T1000 (cell line): Measurements from ENCODE around the gene RASGRP1.
A peak's percentile ranks its signal among the peaks of the same experiment; 100 is the strongest.
"Not testable (repeated sequence)": the region's sequence is repeated elsewhere in the genome, so short reads cannot be mapped to it uniquely, and the experiment has no call there.

Experiments used
- DNase-seq: peaks from one replicate; lab custom pipeline; 2025; ENCODE audit warnings: mixed read lengths; lab: John Stamatoyannopoulos, UW

RASGRP1 gene

DNA sequence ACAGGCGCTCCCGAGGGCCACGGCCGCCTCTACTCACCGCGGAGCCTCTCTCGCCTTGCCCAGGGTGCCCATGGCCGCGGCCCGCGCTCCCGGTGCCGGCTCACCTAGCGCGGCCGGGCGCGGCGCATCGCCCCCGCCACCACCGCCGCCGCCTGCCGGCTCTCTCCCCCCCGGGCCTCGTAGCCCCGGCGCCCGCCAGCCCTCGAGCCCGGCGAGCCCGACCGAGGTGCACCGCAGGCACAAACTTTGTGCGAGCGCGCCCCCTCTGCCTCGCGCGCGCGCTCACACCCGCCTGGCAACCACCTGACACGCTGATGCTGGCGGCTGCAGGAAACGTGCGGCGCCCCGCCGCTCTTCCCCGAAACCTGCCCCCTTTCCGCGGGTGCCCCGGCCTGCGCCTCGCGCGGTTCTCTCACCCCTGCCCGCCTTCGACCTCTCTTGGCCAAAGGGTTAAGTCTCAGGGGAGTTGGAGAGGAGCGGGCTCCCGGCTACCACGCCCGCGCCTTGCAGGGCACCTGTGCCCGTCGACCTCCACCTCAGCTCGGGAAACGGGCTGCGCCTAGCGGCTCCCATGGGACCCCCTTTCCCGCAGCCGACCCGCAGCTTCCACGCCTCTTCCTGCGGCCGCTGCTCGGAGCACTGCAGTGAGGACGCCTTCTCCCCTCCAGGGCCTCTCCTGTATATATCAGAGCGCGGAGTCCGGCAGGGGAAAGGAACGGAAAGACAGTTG lies at the start of gene RASGRP1:
RASGRP1 (minus strand) TSS at position 258 of the 730 bp plus-strand sequence; CDS start at position 72, 186 bp downstream.
- DNase-seq = peak; percentile 33

DNA sequence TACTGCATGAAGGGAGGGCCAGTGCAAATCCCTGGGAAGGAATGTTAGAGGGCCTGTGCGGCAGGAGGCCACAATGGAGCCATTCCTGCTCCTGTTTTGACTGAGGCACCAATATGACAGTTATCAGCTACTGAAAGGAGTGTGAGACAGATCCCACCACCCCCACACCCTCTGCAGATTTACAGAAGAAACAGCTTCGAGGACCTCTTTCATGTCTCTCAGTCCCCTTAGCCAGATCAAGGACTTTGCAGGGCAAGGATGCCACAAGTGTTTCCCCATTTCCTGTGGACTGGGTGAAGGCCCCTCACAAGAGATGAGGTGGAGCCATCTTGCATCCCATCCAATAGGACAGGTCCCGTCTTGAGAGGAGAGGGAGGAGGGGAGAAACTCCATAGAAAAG lies 48.5 kb upstream of the RASGRP1 start:
- no peak for DNase-seq

DNA sequence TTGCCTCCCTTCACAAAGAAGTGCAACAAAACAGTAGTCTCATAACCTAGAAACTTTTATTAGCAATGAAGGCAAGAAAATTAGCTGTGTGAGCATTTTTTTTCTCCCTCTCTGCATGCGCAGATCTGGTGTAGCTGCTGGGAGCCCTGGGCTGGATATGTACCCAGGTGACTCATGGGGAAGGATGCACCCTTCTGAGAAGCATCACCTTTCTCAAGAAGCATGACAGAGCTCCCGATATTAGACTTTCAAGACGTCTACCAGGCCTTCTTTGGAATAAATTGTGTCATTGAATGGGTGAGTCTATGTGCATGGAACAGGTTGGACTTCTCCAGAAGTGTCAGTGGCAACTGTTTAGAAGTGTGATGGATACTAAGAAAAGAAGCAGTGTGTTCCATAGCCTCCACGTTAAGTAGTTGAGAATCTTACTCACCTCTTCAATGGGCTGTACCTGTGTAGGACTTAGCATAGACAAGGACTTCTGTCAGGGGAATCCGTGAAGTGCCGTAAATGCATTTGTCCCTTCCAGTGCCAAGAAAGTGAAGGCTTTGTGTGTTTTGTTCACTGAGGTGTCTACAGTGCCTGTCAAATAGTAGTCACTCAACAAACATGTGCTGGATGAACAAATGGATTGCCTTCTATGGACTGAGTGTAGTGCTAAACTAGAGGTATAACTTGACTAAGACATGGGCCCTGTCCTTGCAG lies 47.7 kb upstream of the RASGRP1 start:
- DNase-seq = no peak

DNA sequence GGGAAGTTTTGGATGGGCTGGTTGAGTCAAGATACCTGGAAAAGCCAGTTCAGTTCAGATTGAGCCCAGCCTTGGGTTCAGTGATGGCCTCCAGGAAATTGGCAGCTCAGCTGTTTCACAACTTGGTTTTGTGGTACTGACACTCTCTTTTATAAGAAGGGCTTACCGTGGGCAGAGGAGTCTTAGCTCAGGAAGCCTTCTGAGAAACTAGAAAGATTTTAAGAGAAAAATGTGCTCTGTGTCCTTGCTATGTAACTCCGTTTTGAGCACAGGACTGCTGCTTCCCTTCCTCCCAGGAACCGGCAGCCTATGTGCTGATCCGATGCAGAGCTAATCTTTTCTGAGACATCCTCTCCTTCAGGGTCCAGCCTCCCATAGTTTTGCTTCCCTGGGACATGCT lies 46.6 kb upstream of the RASGRP1 start:
- DNase-seq = no peak

DNA sequence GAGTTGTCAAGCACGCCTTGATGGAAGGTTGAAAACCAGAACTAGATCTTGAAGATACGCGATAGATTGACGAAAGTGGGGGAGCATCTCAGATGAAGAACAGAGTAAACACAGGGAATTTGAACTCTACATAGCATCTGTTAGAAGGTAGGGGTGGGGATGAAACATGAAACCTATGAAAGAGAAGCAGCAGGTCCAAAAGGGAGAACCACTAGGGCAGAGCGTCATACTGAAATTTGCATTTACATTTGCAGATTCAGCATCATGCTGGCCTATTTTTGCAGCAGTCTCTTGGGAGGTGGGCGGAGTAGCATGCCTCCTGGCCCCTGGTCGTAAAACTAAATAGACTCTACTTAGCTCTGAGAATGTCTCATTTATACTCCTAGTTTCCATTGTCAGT lies 46.1 kb upstream of the RASGRP1 start:
- no peak for DNase-seq

DNA sequence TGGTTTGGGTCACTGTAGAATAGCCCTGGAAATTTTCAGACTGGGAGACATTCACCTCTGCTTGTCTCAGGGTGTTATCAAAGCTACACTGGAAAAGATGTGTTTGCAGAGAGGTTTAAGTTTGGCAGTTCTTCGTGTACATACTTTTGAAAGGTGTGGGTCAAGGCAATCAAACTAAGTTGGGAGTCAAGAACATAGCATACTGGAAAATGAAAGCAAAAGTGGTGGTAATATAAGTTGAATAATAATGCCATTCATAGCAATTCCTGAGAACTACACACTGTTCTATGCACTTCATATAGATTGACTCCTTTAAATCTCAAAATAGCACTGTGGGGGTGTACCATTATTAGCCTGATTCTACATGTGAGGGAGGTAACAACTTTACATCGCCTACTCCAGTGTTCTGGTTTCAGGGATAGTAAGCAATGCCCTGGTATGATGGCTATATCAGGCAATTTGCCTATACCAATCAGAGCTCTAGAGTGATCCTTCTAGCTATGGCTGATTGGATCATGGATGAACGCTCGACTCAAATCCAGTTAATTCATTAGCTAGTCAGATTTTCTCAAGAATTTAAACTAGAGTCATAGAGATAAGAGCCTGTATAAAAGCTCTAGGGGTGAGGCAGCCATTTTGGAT lies 44.6 kb upstream of the RASGRP1 start:
- no peak for DNase-seq

DNA sequence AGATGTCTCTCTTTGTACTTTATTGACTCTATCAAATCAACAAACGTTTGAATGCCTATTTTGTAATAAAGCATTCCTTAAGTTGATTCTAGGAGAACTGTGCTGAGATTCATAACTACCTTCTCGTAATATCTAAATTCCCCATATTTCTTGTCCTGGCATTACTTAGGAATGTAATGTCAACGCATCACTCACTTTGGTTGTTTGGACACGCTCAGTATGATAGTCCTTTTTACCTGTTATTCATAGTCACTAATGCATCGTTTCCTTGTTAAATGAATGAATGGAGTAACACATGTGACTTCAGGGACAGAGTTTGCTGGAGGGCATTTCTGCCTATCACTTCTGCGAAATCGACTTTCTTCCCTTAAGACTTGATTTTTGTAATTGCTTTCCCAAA lies 44.1 kb upstream of the RASGRP1 start:
- no peak for DNase-seq

DNA sequence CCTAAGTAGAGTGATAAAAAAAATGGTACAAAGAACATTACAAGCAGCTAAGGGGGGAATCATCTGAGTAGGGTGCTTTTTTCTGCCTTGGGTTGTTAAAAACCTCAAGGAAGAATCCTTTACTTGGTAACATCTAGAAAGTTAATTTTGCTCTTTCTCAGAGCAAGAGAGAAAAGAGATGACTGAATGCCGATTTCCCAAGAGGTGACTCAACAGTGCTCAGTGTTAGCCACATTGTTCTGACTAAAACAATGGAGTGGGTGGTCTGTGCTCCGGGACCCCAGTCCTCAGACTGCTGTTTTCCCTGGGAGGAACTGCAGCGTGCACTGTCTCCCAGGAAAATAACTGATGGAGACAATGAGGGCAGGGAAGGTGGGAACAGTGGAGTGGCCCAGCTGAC lies 41.1 kb upstream of the RASGRP1 start:
- DNase-seq = no peak

DNA sequence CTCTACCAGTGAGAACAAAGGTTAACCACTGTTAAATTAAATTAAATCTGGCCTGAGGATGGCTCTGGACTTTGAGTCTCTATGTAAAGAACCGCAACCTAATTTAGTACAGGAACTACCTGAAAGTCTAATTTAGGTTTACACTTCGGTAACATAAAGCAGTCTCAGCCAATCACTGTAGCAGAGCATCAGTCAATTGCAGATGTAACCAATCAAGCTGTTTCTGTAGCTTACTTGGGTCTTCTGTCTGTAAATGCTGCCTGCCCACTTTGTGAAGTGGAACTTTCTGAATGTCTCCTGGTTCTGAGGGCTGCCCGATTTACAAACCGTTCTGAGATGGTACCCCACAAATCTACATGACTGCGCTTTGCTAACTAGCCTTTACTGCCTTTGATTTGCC lies 39.1 kb upstream of the RASGRP1 start:
- no peak for DNase-seq

DNA sequence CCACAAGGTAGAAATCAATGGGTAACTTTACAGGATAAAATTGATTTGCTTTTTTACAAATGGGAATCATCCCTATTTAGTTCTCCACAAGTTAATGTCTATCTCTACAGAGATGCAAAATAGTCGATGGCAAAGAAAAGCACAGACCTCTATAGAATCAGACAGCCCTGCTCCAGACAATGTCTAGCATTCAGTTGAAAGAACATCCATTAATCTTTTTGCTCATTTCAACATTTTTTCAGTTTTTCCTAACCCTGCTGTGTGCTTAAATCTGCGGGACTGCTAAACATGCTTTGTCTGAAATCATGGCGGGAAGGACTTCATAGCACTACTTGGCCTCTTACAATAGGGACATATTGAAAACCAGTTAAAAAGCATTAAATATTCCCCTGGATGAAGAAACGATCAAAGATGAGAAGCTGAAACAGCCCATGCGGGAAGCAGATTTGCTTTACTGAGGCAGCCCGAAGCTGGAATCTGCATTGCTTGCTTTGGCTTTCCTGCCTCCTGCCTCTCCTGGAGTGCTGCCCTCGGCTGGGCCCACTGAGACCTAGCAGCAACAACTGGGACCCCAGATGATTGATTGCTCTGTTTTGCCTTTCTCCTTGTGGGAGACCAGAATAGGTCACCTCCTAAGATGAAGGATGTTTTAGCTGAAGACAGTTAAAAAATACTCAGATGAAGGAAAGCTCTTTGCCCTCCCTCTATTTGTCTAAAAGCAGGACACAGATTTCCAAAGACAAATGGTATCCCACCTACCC lies 38.5 kb upstream of the RASGRP1 start:
- no peak for DNase-seq

DNA sequence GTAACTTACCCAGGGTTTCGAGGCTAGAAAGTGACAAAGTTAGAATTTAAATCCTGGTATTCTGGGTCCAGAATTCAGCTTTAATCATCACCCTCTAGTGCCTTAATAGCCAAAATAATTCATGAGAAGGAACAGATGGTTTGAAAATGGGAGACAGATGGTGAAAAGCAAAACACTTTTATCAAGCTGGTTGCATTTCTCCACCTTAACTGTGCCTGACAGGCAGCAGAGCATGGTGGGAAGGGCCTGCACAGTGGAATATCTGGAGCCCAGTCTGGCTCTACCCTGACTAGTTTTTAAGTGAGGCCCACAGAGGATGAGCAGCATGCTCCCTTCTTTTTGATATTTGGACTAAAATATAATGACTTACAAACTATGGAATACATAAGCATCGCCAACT lies 35.6 kb upstream of the RASGRP1 start:
- DNase-seq = no peak

DNA sequence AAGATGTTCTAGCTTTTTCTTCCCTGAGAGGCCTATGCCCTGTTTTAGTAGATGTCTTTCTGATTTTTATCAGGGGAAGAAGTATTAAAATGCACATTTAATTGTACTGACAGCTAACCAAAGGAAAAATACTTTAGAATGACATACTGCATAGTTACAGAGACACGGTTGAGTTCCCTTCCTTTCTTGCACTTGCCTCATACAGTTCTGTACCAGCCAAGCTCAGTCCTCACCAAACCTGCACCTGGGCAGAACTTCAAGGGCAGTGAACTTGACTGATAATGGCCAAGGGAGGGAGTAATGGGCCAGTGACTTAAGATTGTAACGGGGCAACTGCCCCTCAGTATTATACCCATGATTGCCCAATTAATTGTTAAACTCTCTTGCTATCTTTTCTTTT lies 34.1 kb upstream of the RASGRP1 start:
- DNase-seq = no peak

DNA sequence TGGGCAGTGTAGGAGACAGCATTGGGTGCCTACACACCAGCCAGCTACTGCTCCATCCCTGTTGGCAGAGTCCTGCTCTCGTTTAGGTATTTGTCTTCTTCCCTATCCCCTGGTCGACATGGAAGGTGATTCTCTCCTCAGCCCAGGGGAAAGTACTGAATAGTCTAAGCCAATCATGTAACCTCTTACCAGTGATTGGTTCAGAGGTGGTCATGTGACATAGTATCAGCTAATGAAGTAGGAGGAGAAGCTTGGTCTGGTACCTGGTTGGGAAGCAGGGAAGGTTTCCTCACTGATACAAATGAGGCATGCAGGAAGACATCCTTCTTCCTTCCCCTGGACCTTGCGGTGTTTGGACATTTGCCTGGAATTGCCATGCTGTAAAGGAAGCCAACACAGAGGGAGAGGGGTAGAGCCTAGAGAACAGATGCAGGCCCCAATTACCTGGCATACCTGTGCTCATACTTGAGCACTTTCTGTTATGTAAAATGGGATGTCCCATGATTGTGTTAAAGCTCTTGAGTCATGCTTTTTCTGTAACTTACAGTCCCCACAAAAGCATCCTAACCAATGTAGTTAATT lies 32.7 kb upstream of the RASGRP1 start:
- no peak for DNase-seq

DNA sequence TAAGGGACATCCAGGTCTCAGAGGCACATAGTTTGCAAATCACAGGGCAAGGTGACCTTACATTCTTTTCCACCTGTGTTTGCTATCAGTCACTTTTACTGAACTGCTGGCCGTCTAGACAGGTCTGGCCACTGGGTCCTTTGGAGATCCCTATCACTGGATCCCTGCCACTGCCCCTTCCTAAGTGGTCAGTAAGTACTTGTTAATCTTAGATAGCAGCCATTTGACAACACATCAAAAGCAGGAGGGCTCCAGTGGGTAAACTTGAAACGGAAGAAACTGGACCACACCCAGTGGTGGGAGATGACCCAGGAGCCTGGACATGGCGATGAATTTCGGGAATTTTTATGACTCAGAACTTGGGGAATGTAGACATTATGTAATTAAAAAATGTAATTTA lies 28.9 kb upstream of the RASGRP1 start:
- DNase-seq = no peak

DNA sequence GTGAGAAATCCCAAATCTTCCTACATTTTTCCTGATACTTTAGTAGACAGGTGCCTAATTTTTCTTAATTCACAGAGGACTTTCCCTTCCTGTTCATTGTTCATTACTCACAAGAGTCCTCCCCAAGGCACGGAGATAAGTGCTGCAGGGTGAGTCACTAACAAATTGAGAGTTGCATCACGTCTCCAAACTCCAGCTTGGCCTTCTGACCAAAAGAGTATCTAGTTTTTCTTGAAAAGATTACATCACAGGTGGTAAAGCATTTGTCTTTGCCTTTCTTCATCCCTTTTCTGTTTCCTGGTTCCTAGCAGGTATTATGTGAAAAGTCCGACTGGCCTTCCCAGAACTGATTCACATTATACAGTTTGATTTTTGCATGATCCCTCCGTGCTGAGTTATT lies 24.9 kb upstream of the RASGRP1 start:
- peak; percentile 9 for DNase-seq

DNA sequence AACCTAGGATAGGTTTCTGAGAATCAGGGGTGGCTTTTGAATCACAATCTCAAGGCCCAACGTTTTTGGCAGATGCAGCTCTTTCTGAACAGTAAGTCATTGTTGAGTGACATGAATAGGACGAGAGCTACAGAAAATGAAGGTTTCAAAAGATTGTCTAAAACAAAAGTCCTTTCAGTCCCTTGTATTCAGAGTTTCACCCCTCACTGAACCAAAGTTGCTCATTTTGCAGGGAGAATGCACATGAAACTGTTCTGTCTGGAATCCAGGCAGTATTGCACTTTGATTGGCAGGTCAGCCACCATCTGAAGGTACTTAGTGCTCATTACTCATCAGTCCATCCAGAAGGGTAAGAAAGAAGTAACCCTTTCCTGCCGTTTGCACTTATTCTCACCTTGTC lies 24.1 kb upstream of the RASGRP1 start:
- DNase-seq = no peak

DNA sequence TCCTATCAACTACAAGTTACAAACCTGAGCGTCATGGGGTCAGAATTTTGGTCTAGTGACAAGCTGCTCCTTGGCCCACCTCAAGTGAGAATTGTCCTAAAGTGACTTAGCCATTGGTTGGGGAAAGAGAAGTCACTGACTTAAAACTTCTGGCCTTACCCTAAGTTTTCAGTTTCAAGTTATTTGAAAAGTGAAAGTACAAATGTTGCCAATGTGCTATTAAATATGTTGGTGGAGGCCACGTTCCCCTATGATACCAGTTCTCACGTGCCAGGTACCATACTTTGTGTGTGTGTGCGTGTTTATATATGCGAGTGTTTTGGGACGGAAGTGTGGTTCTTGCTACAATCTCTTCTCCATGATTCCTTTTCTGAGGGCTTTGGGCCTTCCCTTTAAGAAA lies 22.6 kb upstream of the RASGRP1 start:
- DNase-seq = no peak

DNA sequence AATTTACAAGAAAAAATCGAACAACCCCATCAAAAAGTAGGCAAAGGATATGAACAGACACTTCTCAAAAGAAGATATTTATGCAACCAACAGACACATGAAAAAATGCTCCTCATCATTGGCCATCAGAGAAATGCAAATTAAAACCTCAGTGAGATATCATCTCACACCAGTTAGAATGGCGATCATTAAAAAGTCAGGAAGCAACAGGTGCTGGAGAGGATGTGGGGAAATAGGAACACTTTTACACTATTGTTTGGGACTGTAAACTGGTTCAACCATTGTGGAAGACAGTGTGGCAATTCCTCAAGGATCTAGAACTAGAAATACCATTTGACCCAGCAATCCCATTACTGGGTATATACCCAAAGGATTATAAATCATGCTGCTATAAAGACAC lies 21.4 kb upstream of the RASGRP1 start:
- DNase-seq = not testable (repeated sequence)

DNA sequence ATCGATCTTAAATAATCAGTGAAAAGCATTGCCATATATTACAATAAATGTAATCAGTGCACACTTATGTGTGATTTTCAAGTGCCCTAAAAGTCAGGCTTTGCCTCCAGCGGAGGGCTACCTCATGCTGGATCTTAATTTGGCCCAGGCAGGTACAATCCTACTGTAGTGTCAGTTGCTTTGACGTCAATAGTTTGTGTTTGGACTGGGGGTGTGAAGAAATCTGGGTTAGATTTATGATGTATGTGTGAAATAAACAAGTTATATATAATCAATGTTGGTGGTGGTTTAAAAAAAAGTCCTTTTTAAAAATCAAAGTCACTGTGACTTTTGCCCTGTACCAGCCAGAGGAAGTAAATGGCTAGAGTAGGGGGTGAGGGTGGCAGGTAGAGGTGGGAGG lies 14.0 kb upstream of the RASGRP1 start:
- no peak for DNase-seq

DNA sequence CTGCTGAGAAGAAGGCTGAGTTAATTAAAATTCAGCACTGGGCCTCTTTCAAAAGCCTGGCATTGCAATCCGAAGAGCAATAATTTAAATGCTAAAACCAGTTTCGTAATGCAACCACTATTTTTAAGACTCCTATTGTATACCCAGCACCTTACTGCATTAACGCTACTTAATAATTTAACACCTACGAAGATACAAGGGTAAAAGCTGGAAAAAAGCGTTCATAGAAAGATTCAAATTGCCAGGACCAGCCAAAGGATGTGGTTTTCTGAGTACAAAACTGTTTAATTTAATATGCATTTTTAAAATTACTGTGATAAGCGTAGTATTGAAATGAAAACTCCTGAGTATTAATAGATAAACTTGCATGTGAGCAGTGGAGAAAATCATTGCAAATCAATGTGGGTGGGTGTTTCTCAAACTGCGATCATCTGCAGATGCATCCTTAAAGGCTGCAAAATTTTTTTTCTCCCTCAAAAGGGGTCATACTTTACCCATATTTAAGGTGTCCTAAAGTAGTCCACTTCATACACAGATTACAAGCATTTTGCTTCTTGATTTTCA lies 12.9 kb upstream of the RASGRP1 start:
- no peak for DNase-seq

DNA sequence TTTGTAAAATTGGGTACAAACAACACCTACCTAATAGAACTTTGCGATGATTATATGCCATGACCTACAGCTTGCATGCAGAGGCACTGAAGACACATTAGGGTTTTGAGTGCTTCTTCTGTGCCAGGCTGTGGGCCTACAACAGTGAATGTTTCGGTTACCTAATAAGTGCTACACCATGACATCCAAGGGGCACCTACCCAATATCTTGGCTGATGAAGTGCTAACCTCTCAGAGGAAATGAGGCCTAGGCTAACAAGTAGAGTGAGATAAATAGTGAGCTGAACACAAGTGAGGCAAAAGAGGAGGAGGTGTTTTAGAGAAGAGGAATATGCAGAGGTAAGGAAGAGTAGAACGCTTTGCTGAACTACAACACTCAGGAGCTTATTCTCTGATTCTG lies 12.2 kb upstream of the RASGRP1 start:
- DNase-seq = no peak

DNA sequence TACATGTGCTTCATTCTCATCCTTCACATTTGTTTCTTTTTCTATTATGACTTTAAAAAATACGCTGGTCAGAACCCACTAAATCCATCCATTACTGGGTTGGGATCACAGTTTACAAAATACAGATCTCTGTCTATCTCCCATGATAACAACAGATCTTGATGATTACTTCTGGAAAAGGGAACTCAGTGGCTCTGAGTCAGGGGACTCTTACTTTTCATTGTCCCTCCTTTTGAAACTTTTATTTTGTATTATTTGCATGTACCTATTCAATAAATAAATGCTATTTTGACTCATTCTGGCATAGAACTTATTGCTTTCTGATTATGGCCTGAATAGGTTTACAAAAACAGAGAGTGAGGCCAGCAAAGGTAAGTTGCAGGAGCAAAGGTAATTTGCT lies 11.6 kb upstream of the RASGRP1 start:
- DNase-seq = no peak
